RPMI7951 (cell line): ENCODE results near the gene POLR2H. TPM values are rescaled to one million over a fixed set of nuclear protein-coding genes. Genes with fewer than 3 reads are reported as not detected.

Source experiments
- DNase-seq: peaks from one replicate; pipeline ENCODE4 v3.0.0-alpha.2; 2012; ENCODE audit warnings: low read depth
- total RNA-seq: library from RNA; depleted of rRNA; stranded (reverse); fragments of >200 nt; shearing (Covaris generic); gene quantifications from 2 replicates; pipeline ENCODE4 v1.2.3, GENCODE V29; 2014

The POLR2H gene
- total RNA-seq, 1 experiment from 2014 or later = 146 TPM

DNA sequence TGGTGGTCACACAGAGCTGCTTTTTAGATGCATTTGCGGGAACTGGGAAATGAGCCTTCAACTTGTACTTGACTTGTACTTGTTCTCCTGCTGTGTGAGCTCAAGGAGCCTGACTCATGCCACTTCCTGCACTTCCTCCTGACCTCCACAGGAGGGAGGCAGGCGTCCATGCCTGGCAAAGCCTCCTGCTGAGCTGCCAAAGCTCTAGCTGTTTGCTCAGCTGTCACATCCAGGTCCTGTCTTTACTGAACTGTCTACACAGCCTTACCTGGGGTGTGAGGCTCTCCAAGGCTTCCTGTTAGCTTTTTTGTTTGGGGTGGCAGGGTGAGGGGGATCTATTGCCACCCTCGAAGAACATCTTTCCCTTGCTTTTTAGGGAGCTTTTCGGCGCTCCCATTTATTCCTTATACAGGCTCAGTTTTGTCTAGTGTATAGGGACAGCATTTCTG, 10.1 kb downstream of the POLR2H start:
- DNase-seq = peak; percentile 79

DNA sequence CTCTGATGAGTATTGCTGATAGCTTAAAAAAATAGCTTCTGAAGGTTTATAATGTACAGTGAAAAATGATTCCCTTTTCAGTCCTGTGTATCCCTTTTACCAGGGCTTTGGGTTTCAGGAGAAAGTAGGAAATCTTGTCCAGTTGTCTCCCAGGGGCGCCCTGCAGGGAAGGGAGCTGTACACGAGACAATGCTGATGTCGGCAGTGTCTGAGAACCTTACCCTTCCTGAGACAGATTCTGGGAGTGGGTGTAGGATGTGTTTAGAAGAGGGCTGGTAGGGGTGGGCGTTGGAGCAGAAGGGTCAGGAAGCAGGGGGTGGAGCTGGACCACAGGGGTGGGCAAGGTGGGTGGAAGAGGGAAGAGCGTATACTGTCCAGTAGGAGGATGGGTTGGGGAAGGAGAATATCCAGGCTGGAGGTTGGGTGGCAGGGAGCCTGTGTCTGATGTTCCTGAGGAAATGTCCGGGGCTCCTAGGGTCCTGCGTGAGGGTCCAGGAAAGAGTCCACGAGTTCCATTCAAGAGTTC, 10.8 kb downstream of the POLR2H start:
- DNase-seq = no peak

DNA sequence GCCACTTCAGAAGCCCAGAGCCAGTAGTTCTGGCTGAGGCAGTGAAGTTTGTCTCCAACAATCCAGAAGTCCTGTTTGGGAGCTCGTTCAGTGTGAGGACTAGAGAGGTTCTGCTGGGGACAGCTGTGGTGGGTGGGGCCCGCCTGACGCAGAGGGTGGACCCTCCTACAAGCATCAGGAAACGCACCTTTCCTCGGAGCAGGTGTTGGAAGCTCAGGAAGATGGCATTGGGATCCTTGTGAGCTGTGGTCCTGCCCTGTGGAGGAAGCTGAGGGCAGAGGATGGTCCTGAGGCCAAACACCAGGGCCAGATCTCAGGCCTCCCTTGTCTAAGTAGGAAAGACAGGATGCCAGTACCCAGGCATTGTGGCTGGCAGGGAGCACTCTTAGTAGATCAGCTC, 11.4 kb downstream of the POLR2H start:
- no peak for DNase-seq

DNA sequence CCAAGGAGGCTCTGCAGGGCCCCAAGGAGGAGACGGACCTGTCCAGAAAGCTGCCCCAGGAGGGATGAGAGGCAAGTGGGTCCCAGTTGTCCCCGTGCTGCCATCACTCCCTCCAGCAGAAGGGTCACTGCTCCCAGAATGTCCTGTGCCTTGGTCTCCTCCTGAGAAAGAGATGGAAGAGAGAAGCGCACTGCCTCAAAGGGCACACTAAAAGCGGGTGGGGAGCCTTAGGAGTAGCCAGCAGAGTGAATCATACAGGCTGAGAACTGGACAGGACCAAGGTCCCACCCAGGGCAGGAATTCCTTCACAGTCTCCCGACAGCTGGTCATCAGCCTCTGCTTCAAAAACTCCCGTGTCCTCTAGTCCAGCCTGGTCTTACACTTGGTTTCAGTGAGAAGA, 11.9 kb downstream of the POLR2H start:
- peak; percentile 15 for DNase-seq

DNA sequence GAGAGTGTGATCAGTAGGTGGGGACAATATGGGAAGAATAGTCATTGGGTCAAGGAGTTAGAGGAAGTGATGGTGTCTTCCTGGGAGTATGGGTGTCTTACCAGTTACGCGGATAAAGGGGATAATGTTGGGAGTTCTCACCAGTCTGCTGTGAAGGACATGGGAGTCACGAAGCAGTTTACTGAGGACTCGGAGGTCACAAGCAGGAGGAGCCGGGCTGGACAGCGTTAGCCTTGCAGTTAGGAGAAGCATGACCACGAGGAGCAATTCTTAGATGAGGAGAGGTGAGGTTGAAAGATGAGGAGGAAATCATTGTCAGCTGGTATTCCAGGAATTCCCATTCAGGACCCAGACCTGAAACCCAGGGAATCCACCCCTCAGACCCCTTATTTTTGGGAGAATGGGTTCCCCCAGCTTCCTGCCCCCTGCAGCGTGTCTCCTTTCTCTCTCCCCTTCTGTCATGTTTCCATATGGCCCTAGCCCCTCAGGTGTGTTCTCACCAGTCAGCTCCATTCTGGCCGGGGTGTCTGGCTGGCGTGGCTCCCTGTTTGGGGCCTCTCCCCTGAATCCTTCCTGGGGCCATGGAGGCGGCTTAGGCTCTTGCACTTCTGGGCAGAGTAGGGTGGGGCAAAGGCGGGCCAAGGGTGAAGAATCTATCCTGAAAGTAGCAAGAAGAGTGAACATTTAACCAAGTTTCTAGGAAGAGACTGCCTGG, 14.4 kb downstream of the POLR2H start:
- no peak for DNase-seq

DNA sequence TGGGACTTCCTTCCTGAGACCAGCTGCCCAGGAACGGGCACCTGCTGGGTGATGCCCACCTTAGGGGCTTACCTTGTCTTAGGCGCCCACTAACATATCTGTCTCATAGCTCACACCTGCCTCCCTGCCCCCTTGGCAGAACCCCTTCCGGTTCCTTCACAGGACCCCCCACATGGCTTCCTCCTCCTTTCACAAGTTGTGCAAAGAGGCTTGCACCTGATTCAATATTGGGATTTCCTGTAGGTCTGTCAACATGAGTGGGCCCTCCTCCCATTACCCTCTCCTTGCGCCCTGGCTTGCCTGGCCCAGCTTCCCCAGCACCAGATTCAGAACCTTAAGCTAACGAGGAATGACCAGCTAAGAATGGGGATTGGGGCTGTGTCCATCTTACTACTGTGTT, 15.9 kb downstream of the POLR2H start:
- DNase-seq = no peak

DNA sequence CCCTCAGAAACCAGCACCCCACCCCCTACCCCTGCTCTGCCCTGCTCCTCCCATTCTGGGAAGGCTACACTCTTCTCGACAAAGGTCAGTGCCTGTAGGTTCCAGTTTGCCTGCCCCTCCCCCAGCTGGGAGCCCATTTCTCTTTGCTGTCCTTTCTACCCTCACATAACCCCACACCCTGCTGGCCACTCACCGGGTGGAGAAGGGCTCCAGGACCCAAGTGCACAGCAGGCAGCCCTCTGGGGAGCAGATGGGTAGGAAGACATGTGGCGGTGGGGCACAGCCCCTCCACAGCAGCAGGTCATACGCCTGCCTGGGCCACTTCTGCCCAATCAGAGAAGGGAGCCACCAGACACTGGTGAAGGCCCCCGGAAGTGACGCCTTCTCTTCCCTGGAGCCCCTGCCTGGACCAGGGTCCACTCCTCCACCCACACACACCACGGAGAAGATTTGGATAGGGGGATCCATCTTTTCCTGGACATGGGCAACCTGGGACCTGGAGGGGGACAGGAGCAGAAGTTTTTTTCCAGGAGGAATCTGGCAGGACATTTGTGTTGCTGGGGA, 16.5 kb downstream of the POLR2H start, which contains the start of gene THPO:
THPO (minus strand) TSS at position 326 of the 564 bp plus-strand sequence. CDS start 1,948 bp downstream, outside the sequence.
- DNase-seq = no peak

DNA sequence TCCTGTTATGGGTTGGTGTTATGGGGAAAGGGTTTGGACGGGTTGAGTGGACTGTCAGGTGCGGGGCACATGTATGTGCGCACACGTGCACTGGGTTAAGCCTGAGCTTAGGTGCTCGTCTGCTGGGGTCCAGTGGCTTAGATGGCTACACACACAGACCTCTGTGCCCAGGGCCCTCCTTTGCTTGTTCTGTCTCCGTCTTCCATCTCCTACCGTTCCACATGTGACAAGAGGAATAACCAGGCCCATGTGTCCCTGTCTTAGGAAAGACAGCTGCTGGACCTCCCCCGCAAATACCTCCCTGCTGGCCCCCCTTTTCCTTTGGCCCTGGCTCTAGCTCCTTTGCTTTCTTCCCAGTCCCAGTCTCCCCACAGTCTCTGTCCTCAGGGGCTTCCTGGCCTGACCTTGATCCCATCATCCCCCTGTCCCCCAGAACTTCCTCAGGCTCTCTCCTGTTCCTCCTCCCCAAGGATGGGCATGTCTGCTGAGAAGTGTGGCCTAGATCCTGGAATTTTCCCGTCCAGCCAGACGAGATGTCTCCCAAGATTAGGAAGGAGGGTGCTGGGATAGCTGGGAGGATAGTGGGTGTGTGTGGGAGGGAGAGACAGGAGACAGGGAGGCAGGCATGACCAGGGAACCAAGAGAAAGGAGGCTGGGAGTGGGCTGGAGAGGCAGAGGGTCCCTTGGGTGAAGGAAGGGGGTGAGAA, 17.3 kb downstream of the POLR2H start:
- no peak for DNase-seq

DNA sequence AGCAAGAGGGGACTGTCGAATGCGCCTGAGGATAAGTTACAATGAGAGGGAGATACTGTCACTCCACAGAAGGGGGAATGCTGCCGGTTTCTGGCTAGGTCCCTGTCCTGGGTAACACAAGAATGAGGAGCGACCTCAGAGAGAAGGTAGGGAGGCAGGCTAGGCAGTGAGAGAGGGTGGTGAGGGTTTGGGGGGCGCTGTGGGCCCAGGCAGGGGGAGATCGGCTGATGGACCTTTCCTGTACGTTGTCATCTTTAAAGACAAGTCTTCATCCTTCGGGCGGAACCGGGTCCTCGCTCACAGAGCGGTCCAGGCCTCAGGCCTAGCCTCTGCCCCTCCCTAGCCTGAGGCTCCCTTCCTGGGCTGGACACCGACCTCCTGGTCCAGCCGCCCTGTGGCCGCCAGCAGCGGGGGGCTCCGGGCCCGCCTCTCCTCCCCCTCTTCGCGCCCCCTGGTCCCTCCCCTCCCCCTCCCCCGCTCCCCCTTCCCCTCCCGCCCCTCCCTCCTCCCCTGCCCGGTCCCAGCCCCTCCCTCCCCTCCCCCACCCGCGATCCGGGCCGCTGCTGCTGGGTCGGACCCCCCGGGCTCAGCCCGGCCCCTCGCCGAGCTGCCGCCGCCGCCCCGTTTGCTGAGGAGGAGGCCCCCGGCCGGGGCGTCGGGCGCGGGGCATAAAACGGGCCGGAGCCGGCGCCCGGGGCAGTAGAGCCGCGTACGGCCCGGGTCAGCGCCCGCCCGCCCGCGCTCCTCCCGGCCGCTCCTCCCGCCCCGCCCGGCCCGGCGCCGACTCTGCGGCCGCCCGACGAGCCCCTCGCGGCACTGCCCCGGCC, 18.1 kb downstream of the POLR2H start, which contains the start of gene CHRD:
CHRD (plus strand) TSS at position 697 of the 827 bp plus-strand sequence. CDS start 265 bp downstream, outside the sequence.
- no peak for DNase-seq

DNA sequence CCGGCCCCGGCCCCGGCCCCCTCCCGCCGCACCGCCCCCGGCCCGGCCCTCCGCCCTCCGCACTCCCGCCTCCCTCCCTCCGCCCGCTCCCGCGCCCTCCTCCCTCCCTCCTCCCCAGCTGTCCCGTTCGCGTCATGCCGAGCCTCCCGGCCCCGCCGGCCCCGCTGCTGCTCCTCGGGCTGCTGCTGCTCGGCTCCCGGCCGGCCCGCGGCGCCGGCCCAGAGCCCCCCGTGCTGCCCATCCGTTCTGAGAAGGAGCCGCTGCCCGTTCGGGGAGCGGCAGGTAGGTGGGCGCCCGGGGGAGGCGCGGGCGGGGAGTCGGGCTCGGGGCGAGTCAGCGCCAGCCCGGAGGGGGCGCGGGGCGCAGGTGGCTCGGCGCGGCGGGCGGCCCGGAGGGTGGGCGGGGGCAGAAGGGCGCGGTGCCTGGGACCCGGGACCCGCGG, 18.7 kb downstream of the POLR2H start:
- DNase-seq = peak; percentile 19

DNA sequence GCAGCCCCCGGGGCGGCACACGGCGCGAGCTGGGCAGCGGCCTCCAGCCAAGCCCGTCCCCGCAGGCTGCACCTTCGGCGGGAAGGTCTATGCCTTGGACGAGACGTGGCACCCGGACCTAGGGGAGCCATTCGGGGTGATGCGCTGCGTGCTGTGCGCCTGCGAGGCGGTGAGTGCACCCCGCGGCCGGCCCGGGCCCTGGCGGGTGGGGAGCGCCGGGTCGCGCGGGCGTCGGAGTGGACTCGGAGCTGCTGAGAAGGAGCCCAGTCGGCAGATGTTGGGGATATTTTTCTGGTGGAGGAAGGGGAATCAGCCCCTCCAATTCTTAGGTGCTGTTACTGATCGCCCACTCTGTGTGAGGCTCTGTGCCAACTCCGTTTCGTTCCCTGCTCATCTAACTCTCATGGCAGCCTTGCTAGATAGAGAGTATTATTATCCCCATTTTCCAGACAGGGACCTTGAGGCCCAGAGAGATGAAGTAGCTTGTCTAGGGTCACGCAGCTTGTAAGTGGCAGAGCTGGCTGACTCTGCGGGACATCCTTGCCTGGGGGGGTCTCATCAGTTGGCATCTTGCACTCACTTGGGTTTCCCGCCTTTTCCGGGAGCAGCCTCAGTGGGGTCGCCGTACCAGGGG, 19.2 kb downstream of the POLR2H start:
- DNase-seq = no peak

DNA sequence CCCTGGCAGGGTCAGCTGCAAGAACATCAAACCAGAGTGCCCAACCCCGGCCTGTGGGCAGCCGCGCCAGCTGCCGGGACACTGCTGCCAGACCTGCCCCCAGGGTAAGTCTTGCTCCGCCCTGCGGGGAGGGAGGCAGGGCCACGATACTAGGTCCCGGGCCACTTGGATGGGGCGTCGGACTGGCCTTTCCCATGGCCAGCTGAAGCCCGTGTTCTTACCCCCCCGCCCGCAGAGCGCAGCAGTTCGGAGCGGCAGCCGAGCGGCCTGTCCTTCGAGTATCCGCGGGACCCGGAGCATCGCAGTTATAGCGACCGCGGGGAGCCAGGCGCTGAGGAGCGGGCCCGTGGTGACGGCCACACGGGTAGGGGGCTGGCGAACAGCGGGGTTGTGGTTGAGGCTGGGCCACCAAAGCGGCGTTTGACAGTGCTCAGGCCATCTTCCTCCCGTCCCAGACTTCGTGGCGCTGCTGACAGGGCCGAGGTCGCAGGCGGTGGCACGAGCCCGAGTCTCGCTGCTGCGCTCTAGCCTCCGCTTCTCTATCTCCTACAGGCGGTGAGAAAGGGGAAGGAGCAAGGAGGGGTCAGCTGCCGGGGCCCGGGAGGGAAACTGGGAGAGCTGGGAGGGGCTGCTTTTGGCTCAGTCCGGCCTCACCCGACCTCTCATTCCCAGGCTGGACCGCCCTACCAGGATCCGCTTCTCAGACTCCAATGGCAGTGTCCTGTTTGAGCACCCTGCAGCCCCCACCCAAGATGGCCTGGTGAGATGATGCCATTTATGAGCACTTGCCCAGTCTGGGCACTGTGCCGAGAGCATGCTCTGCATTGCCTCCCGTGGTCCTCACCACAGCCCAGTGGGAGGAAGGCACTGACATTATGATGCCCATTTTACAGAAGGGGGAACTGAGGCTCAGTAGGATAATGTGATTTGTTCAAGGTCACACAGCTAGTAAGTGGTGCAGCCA, 20.0 kb downstream of the POLR2H start:
- no peak for DNase-seq

DNA sequence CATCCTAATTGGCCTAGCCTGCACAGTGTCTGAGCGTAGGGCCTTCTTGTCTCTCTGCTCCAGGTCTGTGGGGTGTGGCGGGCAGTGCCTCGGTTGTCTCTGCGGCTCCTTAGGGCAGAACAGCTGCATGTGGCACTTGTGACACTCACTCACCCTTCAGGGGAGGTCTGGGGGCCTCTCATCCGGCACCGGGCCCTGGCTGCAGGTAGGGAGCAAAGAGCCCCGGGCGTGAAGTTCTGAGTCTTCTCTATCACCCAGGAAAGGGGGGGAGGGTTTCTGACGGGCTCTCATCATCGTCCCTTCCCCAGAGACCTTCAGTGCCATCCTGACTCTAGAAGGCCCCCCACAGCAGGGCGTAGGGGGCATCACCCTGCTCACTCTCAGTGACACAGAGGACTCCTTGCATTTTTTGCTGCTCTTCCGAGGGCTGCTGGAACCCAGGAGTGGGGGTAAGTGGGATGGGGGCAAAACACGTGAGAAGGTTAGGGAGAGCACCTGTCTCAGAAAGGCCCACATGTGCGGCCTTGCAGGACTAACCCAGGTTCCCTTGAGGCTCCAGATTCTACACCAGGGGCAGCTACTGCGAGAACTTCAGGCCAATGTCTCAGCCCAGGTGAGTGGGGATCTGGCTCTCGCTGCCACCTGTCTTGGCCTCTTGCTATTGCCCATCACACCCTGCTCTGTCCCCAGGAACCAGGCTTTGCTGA, 21.0 kb downstream of the POLR2H start:
- DNase-seq = no peak

DNA sequence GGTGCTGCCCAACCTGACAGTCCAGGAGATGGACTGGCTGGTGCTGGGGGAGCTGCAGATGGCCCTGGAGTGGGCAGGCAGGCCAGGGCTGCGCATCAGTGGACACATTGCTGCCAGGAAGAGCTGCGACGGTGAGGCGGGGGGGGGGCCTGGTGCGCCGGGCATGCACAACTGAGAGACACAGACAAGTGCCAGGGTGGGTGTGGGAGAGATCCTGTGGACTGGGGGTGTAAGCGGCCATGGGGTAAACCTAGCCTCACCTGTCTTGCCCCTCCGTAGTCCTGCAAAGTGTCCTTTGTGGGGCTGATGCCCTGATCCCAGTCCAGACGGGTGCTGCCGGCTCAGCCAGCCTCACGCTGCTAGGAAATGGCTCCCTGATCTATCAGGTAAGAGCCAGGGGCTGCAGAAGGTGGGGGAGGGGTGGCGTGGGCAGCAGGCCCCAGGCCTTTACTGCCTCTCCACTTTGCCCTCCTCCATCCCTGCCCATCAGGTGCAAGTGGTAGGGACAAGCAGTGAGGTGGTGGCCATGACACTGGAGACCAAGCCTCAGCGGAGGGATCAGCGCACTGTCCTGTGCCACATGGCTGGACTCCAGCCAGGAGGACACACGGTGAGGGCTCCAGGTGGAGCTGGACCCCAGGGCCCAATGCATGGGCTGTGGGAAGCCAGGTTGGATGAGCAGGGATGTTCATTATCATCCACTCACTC, 21.7 kb downstream of the POLR2H start:
- DNase-seq = no peak

DNA sequence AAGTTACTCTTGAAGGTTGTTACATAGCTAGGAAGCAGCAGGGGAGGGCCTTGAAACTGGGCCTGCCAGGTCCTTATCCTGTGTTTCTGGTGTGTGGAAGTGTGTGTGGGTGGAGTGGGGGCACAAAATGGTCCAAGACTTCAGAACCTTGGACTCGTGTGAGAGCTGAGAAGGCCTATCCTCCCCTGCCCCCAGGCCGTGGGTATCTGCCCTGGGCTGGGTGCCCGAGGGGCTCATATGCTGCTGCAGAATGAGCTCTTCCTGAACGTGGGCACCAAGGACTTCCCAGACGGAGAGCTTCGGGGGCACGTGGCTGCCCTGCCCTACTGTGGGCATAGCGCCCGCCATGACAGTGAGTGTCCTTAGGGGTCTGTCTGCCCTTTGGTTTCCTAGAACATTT, 22.8 kb downstream of the POLR2H start:
- no peak for DNase-seq

DNA sequence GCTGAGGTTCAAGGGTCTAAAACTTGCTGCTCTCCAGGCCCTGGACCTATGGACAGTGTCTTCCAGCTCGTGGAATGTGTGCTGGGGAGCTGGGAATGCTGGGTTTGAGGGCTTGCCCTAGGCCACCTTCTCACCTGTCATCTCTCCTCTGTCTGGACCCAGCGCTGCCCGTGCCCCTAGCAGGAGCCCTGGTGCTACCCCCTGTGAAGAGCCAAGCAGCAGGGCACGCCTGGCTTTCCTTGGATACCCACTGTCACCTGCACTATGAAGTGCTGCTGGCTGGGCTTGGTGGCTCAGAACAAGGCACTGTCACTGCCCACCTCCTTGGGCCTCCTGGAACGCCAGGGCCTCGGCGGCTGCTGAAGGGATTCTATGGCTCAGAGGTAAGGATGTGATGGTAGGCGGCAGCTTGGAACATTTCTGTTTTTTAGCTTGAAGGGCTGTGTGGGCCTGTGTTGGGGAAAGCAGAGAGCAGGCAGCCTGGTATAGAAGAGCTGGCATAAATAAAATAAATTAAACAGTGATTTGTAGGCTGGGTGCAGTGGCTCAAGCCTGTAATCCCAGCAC, 23.4 kb downstream of the POLR2H start:
- DNase-seq = no peak

DNA sequence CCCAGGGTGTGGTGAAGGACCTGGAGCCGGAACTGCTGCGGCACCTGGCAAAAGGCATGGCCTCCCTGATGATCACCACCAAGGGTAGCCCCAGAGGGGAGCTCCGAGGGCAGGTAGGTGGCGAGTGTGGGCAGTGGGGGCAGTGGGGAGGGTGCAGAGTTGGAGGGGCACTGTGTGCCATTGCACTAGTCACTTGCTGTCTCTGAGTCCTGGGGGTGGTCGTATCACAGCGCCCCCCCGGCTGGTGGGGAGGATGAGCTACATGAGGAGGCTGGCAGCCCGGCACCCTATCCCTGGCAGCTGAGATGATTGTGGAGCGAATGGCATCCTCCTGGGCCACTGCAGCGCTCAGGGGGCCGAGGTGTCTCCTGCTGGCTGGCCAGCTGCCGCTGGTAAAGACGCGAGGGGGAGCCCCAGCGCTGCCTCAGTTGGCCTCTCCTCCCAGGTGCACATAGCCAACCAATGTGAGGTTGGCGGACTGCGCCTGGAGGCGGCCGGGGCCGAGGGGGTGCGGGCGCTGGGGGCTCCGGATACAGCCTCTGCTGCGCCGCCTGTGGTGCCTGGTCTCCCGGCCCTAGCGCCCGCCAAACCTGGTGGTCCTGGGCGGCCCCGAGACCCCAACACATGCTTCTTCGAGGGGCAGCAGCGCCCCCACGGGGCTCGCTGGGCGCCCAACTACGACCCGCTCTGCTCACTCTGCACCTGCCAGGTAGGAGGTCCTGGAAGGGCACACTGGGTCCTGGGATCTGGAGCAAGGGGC, 24.7 kb downstream of the POLR2H start:
- no peak for DNase-seq
